Measurements from ENCODE around the gene TGFA.
A peak's percentile ranks its signal among the peaks of the same experiment; 100 is the strongest.

TGFA gene

GRCh38 chr2:70574109-70574508, 20.5 kb upstream of the TGFA start:
- POLR2A ChIA-PET = no interaction called here

GRCh38 chr2:70570041-70570661, 16.5 kb upstream of the TGFA start:
- no peaks in the 10 kb centered on the region for H3K4me1 ChIP-seq (ENCODE audit: control insufficient read depth, insufficient read depth, low read length)
- ChIA-PET POLR2A (no interaction called here), CTCF (interaction anchor here (0.6 kb wide), 2 partner anchors 99 to 113 kb away, joined by 3 to 5 read pairs; no protein-coding TSS in a partner anchor)

More at GRCh38 chr2:70574109-70574508, 20.5 kb upstream of the TGFA start:
- Histone ChIP-seq H3K36me3 (ENCODE audit: control insufficient read depth in 2 of 2, insufficient read depth in 1 of 2, low read length in 2 of 2) (no peaks in the 10 kb centered on the region), H3K4me1 (ENCODE audit: control insufficient read depth, insufficient read depth, low read length) (no peaks in the 10 kb centered on the region), H3K4me3 (ENCODE audit: low read depth, low read length) (no peak overlapping the region), H3K9me3 (ENCODE audit: control insufficient read depth, insufficient read depth, low read depth, low read length) (no peaks in the 10 kb centered on the region), H3K27ac (ENCODE audit: extremely low read depth, low read depth, low read length) (no peak overlapping the region)
- TF ChIP-seq ZNF248 (tag by site-specific recombination; IDR thresholded peaks at IDR 0.05) = no peak
- no peak for TF ChIP-seq ZNF394 (tag by site-specific recombination; IDR thresholded peaks at IDR 0.05; ENCODE audit: borderline replicate concordance)
- TF ChIP-seq ZNF350 (tag by site-specific recombination; IDR thresholded peaks at IDR 0.05) = no peak
- no peak for TF ChIP-seq PRDM4 (tag by site-specific recombination; IDR thresholded peaks at IDR 0.05)
- TF ChIP-seq KLF17 (tag by site-specific recombination; IDR thresholded peaks at IDR 0.05) = no peak
- TF ChIP-seq ZNF266 (tag by site-specific recombination; IDR thresholded peaks at IDR 0.05; ENCODE audit: low read depth) = no peak
- CTCF ChIA-PET = interaction anchor here (1.6 kb wide), 1 partner anchor 43 kb away, joined by 3 read pairs; no protein-coding TSS in a partner anchor

GRCh38 chr2:70569559-70569958, 15.9 kb upstream of the TGFA start:
- Histone ChIP-seq H3K27ac (ENCODE audit: extremely low read depth, low read depth, low read length) (no peak overlapping the region), H3K4me1 (ENCODE audit: control insufficient read depth, insufficient read depth, low read length) (no peaks in the 10 kb centered on the region), H3K9me3 (ENCODE audit: control insufficient read depth, insufficient read depth, low read depth, low read length) (no peaks in the 10 kb centered on the region), H3K36me3 (ENCODE audit: control insufficient read depth in 2 of 2, insufficient read depth in 1 of 2, low read length in 2 of 2) (no peaks in the 10 kb centered on the region), H3K4me3 (ENCODE audit: low read depth, low read length) (no peak overlapping the region)
- POLR2A ChIA-PET = no interaction called here
- CTCF ChIA-PET = interaction anchor here (0.6 to 1.0 kb wide), 4 partner anchors 22 to 114 kb away, joined by 3 to 5 read pairs (median 3); no protein-coding TSS in a partner anchor
- peak; percentile 55 for TF ChIP-seq ZNF133 (tag by site-specific recombination; IDR thresholded peaks at IDR 0.05)
- no peak for TF ChIP-seq ZNF433 (tag by site-specific recombination; IDR thresholded peaks at IDR 0.05; ENCODE audit: low read depth)

More at GRCh38 chr2:70570041-70570661, 16.5 kb upstream of the TGFA start:
- TF ChIP-seq ZBTB17 (tag by site-specific recombination; IDR thresholded peaks at IDR 0.05) (no peak), CTCF (tag by site-specific recombination; IDR thresholded peaks at IDR 0.05) (no peak), ZNF629 (tag by site-specific recombination; IDR thresholded peaks at IDR 0.05) (no peak), ZNF214 (tag by site-specific recombination; IDR thresholded peaks at IDR 0.05; ENCODE audit: borderline replicate concordance) (no peak), ZNF544 (tag by site-specific recombination; IDR thresholded peaks at IDR 0.05) (no peak)
- H3K4me3 ChIP-seq (ENCODE audit: low read depth, low read length) = no peak overlapping the region
- no peak overlapping the region for H3K27ac ChIP-seq (ENCODE audit: extremely low read depth, low read depth, low read length)
- no peaks in the 10 kb centered on the region for H3K36me3 ChIP-seq (ENCODE audit: control insufficient read depth in 2 of 2, insufficient read depth in 1 of 2, low read length in 2 of 2)
- H3K9me3 ChIP-seq (ENCODE audit: control insufficient read depth, insufficient read depth, low read depth, low read length) = no peaks in the 10 kb centered on the region

Measured in HEK293 (cell line).